Ectodermal cell (in vitro differentiated cells): ENCODE data around the gene ZNF273.
A peak's percentile ranks its signal among the peaks of the same experiment; 100 is the strongest.

Experiments
- H3K27ac ChIP-seq: 2 replicates; pipeline ENCODE4 v1.7.0; 2013; ENCODE audit warnings: mild to moderate bottlenecking, low read depth, low read length; ENCODE audit not compliant: insufficient read depth, poor library complexity, severe bottlenecking
- H3K27me3 ChIP-seq: 2 replicates; pipeline ENCODE4 v1.7.0; 2013; ENCODE audit warnings: mild to moderate bottlenecking, low read length; ENCODE audit not compliant: insufficient read depth, control insufficient read depth, poor library complexity, severe bottlenecking
- H3K36me3 ChIP-seq: one replicate; pipeline ENCODE4 v1.7.0; 2013; ENCODE audit warnings: low read length; ENCODE audit not compliant: control insufficient read depth, insufficient read depth
- H3K4me1 ChIP-seq: one replicate; pipeline ENCODE4 v1.7.0; 2013; ENCODE audit warnings: low read length; ENCODE audit not compliant: control insufficient read depth, insufficient read depth
- H3K4me3 ChIP-seq: 2 replicates; pipeline ENCODE4 v1.7.0; 2013; ENCODE audit warnings: low read depth, low read length, control low read depth; ENCODE audit not compliant: insufficient read depth
- H3K9me3 ChIP-seq: 2 replicates; pipeline ENCODE4 v1.7.0; 2013; ENCODE audit warnings: mild to moderate bottlenecking, low read length, moderate library complexity; ENCODE audit not compliant: control insufficient read depth
- WGBS, 2 experiments: methylation state at CpG; one replicate each; pipeline ENCODE4 v1.1.7; 2013; ENCODE audit warnings: missing lambda C conversion rate in 2 of 2; 5-methylcytosine and 5-hydroxymethylcytosine counted together

Gene ZNF273

DNA sequence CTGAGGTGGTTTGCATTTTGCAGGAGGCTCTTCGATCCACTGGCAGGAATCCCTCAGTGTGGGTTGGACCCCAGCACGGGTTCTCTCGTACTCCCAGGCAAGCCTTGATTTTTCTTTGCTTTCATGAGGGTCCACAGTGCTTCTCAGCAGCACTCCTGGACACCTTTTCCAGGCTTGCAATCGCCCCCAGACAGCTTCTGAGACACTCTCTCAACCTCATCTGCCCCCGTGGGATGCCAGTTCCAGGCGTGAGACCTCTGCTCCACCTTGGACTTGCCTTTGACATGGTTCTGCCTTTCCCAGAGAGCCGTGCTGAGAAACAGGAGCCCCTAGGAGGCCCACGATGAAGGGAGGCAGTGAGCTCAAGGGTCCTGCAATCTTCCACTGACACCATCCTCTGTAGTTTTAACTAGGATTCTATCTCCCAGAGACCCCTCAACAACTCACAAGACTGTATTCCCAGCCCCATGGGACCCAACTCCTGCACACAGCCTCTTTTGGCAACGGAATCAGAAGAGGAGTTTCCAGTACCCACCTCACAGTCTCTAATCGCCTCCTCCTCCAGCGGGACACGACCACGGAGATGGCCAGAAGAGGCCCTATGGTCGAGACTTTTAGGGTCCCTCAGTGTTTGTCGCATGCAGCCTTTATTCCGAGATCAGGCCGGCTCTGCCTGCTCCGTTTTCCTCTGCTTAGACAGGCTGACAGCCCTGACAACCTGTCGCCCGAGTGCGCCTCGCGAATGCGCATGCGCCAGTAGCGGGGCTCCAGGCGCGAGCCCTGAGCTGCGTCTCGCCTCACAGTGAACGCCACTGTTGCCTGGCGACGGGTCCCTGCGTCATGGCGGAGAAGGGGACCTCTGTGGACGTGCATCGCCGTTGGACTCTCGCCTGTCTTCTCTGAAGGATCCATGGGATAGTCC is 26.0 kb upstream of the ZNF273 start:
- peak overlapping the region; percentile 33 for H3K4me3 ChIP-seq
- H3K4me1 ChIP-seq: no peaks in the 10 kb centered on the region
- H3K27me3 ChIP-seq: peaks cover 20% of the 10 kb centered on the region
- H3K27ac ChIP-seq: no peak overlapping the region
- WGBS, 2 experiments: 22 to 24% methylated on average over 39 of the region's 39 CpGs
- H3K36me3 ChIP-seq: no peaks in the 10 kb centered on the region
- H3K9me3 ChIP-seq: no peaks in the 10 kb centered on the region

DNA sequence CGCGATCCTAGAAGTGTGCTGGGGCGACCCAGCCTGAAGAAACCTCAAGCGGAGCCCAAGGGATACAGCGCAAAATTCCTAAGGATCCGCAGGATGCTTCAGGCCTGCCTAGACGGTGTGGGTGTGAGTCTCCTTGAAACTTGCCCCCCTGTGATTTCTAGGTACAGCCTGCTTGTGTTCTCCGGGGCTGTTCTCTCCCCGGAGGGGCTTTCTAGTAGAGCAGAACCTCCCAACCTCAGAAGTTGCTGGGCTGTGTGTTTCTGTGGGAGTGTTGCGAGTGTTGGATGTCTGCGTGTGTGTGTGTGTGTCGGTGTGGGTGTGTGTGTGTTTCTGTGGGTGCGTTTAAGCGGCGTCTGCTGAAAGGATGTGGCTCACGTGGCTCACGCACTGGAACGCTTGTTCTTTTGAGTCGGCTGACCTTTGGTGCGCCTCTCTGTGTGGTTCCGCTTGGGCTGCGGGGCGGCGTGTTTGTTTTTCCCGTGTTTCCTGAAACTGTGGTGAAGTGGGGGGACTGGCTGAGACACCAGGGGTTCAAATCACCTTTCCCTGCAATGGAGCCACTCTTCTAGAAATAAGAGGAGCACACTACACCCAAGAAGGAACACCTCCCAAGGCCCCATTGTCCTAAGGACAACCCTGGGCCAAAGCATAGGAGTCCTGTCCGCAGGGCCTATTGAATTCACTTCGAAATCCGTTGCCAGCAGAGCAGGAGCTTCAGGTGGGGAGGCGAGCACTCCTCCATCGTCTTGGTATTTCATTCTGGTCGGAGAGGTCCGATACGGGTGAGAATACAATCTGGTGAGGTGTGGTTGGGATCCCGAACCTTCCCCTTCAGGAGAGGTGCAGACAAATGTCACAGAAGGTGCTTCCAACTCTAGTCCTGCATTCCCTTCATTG is 25.1 kb upstream of the ZNF273 start:
- peaks cover 20% of the 10 kb centered on the region for H3K27me3 ChIP-seq
- H3K36me3 ChIP-seq: no peaks in the 10 kb centered on the region
- 81 to 84% methylated on average over 34 of the region's 34 CpGs for WGBS, 2 experiments
- no peak overlapping the region for H3K27ac ChIP-seq
- peak overlapping the region; percentile 33 for H3K4me3 ChIP-seq
- H3K4me1 ChIP-seq: no peaks in the 10 kb centered on the region
- H3K9me3 ChIP-seq: no peaks in the 10 kb centered on the region

DNA sequence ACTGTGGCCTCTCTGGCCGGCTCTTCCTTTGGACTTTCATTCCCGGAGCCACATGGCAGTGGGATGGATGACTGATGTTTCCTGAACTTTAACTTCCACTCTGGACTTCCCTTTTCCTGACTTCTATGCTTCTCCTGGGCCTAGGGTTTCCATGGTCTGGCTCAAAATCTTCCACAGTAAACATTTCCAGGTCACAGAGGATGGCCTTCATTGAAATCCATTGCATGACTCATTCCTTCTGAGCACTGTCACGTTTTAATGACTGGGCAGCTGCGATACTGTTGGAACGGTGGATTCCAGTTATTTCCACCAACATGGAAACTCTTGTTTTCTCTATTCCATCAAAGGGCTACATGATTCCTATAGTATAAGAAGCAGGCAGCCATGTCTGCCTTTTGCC is 24.4 kb upstream of the ZNF273 start:
- Histone ChIP-seq H3K4me3 (no peak overlapping the region), H3K4me1 (no peaks in the 10 kb centered on the region), H3K27me3 (peaks cover 20% of the 10 kb centered on the region), H3K36me3 (no peaks in the 10 kb centered on the region), H3K27ac (no peak overlapping the region), H3K9me3 (no peaks in the 10 kb centered on the region)
- 91 to 93% methylated on average over 5 of the region's 5 CpGs for WGBS, 2 experiments

DNA sequence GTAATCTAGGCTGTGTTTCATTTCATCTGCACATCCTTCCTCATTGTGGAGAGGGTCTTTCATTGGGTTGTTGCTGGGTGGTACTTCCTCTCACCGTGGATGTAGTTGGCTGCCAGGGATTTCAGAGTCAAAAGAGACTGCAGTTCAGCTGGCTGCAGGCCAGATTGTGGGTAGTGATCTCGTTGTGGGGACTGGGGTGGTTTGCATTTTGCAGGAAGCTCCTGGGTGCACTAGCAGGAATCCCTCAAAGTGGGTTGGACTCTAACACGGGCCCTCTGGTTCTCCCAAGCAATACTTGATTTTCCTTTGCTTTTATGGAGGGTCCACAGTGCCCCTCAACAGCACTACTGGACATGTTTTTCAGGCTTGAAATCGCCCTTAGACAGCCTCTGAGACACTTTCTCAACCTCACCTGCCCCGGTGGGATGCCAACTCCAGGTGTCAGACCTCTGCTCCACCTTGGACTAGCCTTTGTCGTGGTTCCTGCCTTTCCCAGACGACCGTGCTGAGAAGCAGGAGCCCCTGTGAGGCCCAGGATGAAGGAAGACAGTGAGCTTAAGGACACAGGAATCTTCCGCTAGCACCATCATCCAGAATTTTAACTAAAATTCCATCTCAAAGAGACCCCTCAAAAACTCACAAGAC is 23.9 kb upstream of the ZNF273 start:
- Histone ChIP-seq H3K36me3 (no peaks in the 10 kb centered on the region), H3K4me3 (no peak overlapping the region), H3K27ac (no peak overlapping the region), H3K27me3 (peaks cover 20% of the 10 kb centered on the region), H3K4me1 (no peaks in the 10 kb centered on the region), H3K9me3 (no peaks in the 10 kb centered on the region)
- 79 to 87% methylated on average over 9 of the region's 9 CpGs for WGBS, 2 experiments

DNA sequence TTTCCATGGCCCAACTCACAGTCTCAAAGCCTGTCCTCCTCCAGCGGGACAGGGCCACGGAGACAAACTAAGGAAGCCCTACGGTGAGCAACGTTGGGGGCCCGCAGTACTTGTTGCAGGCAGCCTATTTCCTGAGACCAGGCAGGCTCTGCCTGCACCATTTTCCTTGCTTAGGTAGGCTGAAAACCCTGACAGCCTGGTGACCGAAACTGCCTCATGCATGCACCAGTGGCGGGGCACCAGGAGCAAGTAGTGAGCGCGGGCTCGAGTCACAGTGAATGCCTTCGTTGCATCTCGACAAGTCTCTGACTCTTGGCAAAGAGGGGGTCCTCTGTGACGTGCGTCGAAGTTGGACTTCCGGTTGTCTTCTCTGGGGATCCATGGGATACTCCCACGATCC is 23.3 kb upstream of the ZNF273 start:
- Histone ChIP-seq H3K27ac (no peak overlapping the region), H3K36me3 (no peaks in the 10 kb centered on the region), H3K27me3 (peaks cover 20% of the 10 kb centered on the region), H3K4me3 (no peak overlapping the region), H3K4me1 (no peaks in the 10 kb centered on the region), H3K9me3 (no peaks in the 10 kb centered on the region)
- 92 to 93% methylated on average over 17 of the region's 17 CpGs for WGBS, 2 experiments

DNA sequence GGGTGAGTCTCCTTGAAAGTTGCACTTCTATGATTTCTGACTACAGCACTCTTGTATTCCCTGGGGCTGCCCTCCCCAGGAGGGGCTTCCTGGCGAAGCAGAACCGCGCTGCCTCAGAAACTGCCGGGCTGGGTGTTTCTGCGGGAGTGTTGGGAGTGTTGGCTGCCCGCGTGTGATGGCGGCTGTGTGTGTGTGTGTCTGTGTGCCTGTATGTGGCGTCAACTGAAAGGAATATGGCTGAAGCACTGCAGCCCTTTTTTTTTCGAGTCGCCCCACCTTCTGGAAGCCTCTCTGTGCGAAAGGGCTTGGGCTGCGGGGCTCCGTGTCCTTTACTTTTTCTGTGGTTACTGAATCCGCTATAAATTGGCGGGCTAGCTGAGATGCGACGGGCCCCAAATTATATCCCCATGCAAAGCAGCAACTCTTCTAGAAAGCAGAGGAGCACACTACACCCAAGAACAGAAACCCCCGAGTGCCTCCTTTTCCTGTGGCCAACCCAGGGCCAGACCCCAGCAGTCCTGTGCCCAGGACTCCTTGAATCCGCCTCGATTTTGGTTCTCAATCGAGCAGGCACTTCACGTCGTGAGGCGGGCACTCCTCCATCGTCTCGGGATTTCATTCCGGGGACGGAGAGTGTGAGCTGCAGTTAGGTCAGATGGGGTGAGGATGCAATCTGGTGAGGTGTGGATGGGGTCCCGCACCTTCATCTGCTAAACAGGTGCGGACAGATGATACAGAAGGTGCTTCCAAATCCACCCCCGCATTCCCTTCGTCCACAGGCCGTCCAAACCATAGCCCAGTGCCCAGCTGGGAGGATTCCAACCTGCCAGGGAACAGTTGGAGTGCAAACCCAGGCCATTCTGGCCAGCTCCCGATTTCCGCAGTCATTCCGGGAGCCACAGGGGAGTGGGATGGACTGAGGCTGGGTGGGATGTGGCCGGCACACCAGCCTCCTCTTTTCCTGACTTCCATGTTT is 22.5 kb upstream of the ZNF273 start:
- 94 to 95% methylated on average over 38 of the region's 38 CpGs for WGBS, 2 experiments
- Histone ChIP-seq H3K36me3 (no peaks in the 10 kb centered on the region), H3K4me3 (no peak overlapping the region), H3K27me3 (peaks cover 24% of the 10 kb centered on the region), H3K27ac (no peak overlapping the region), H3K4me1 (no peaks in the 10 kb centered on the region), H3K9me3 (no peaks in the 10 kb centered on the region)

DNA sequence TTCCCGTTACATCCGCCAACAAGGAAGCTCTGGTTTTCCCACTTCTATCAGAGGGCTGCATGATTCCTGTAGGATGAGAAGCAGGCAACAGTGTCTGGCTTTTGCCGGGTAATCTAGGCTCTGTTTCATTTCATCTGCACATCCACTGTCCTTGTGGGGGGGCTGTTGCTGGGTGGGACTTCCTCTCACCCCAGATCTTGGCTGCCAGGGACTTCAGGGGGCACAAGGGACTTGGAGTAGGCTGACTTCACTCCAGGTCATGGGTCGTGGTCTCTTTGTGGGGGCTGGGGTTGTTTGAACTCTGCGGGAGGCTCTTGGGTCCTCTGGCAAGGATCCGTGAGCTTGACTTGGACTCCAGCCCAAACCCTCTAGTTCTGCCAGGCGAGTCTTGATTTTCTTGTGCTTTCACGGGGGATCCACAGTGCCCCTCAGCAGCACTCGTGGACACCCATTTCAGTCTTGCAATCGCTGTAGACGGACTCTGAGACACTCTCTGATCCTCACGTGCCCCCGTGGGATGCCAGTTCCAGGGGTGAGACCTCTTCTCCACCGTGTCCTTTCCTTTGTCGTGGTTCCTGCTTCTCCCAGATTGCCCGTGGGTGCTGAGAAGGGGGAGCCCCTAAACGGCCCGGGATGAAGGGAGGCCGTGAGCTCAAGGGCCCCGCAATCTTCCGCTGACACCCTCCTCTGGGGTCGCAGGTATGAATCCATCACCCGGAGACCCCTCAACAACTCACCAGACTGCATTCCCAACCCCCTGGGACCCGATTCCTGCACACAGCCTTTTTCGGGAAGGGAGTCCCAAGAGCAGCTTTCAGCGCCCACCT is 21.4 kb upstream of the ZNF273 start:
- no peak overlapping the region for H3K27ac ChIP-seq
- H3K36me3 ChIP-seq: no peaks in the 10 kb centered on the region
- 91 to 93% methylated on average over 26 of the region's 26 CpGs for WGBS, 2 experiments
- no peaks in the 10 kb centered on the region for H3K4me1 ChIP-seq
- no peaks in the 10 kb centered on the region for H3K9me3 ChIP-seq
- H3K4me3 ChIP-seq: no peak overlapping the region
- H3K27me3 ChIP-seq: peaks cover 21% of the 10 kb centered on the region

DNA sequence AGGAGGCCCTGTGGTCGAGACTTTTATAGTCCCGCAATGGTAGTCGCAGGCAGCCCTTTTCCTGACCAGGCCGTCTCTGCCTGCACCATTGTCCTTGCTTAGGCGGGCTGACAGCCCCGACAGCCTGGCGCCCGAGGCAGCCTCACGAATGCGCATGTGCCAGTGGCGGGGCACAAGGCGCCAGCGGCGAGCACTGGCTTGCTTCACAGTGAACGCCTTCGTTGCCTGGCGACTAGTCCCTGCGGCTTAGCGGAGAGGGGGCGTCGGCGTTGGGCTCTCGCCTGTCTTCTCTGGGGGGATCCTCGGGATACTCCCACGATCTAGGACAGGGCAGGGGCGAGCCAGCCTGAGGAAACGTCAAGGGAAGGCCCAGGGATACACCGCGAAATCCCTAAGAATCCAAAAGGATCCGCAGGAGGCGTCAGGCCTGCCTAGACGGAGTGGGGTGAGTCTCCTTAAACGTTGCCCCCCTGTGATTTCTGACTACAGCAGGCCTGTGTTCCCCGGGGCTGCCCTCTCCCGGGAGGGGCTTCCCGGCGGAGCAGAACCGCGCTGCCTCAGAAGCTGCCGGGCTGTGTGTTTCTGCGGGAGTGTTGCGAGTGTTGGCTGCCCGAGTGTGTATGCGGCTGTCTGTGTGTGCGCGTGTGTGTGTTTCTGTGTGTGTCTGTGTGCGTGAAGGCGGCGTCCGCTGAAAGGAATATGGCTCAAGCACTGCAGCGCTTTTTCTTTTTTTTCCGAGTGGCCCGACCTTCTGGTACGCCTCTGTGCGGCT is 20.5 kb upstream of the ZNF273 start:
- no peaks in the 10 kb centered on the region for H3K9me3 ChIP-seq
- H3K36me3 ChIP-seq: no peaks in the 10 kb centered on the region
- no peak overlapping the region for H3K27ac ChIP-seq
- H3K4me3 ChIP-seq: no peak overlapping the region
- H3K4me1 ChIP-seq: no peaks in the 10 kb centered on the region
- WGBS, 2 experiments: 84 to 86% methylated on average over 55 of the region's 55 CpGs
- peaks cover 23% of the 10 kb centered on the region for H3K27me3 ChIP-seq
